HepG2 (cell line): ENCODE data around the gene NEDD8. TPM values are rescaled to one million over a fixed set of nuclear protein-coding genes. Genes with fewer than 3 reads are reported as not detected.

Experiments used
- ETV6 ChIP-seq: sonication (generic); formaldehyde crosslinking; conservative IDR thresholded peaks from 2 replicates; pipeline ENCODE4 v1.4.0; 2020; ENCODE audit warnings: missing genetic modification reagents
- HIVEP1 ChIP-seq: sonication (generic); formaldehyde crosslinking; IDR thresholded peaks from 2 replicates; pipeline ENCODE4 v1.4.0; 2020; ENCODE audit warnings: mild to moderate bottlenecking, missing genetic modification reagents
- IRX3 ChIP-seq: sonication (generic); formaldehyde crosslinking; IDR thresholded peaks from 2 replicates; pipeline ENCODE4 v1.8.1; 2023; ENCODE audit warnings: mild to moderate bottlenecking, low read depth, missing genetic modification reagents, borderline replicate concordance
- KDM5B ChIP-seq: sonication (generic); formaldehyde crosslinking; IDR thresholded peaks from 2 replicates; pipeline ENCODE4 v1.4.0; 2020; ENCODE audit warnings: missing genetic modification reagents, mild to moderate bottlenecking, borderline replicate concordance
- POLR2AphosphoS5 ChIP-seq: IDR thresholded peaks from 2 replicates; pipeline ENCODE4 v1.6.1; 2012; ENCODE audit warnings: low read depth, low read length
- RBFOX2 ChIP-seq: fragments of 200-400 bp; formaldehyde crosslinking; IDR thresholded peaks from 2 replicates; pipeline ENCODE4 v1.6.1; 2017; ENCODE audit warnings: low read depth, mild to moderate bottlenecking, low read length
- TAF1 ChIP-seq: sonication (generic); formaldehyde crosslinking; IDR thresholded peaks from 2 replicates; pipeline ENCODE4 v1.4.0; 2020; ENCODE audit warnings: missing genetic modification reagents
- ZMYM2 ChIP-seq: sonication (generic); formaldehyde crosslinking; IDR thresholded peaks from 2 replicates; pipeline ENCODE4 v1.8.0; 2022; ENCODE audit warnings: mild to moderate bottlenecking, missing genetic modification reagents
- ZNF354B ChIP-seq: sonication (generic); formaldehyde crosslinking; IDR thresholded peaks from 2 replicates; pipeline ENCODE4 v1.8.0; 2022; ENCODE audit warnings: mild to moderate bottlenecking, missing genetic modification reagents
- ZNF407 ChIP-seq: sonication (generic); formaldehyde crosslinking; IDR thresholded peaks from one replicate; pipeline ENCODE4 v1.5.1; 2020; ENCODE audit warnings: mild to moderate bottlenecking, missing genetic modification reagents; ENCODE audit errors: not compliant biosample characterization
- ZNF496 ChIP-seq: sonication (generic); formaldehyde crosslinking; IDR thresholded peaks from 2 replicates; pipeline ENCODE4 v1.8.1; 2023; ENCODE audit warnings: mild to moderate bottlenecking, moderate library complexity, missing genetic modification reagents; ENCODE audit not compliant: insufficient replicate concordance
- ZNF605 ChIP-seq: sonication (generic); formaldehyde crosslinking; IDR thresholded peaks from 2 replicates; pipeline ENCODE4 v1.8.0; 2022; ENCODE audit warnings: mild to moderate bottlenecking, missing genetic modification reagents
- ZNF737 ChIP-seq: sonication (generic); formaldehyde crosslinking; IDR thresholded peaks from 2 replicates; pipeline ENCODE4 v1.5.0; 2020; ENCODE audit warnings: missing genetic modification reagents, mild to moderate bottlenecking, borderline replicate concordance
- polyA plus RNA-seq, 8 experiments: library from polyadenylated mRNA; depleted of rRNA in 3 of 8; stranded (reverse) in 7 of 8; unstranded in 1 of 8; fragments of >200 nt; fragmentation: Illumina TruSeq in 4 of 8; extraction: Trizol in 4 of 8; gene quantifications; 2 replicates each; pipeline versions ENCODE4 v1.2.1 to v1.2.3, GENCODE V29; 2011 to 2016; ENCODE audit warnings: low read depth in 4 of 8, missing spikeins in 1 of 8, mixed read lengths in 1 of 8; ENCODE audit not compliant: insufficient read depth in 1 of 8
- total RNA-seq, 5 experiments: library from RNA; depleted of rRNA; stranded (reverse); fragments of >200 nt; fragmentation: Illumina TruSeq; extraction: Trizol; gene quantifications; 2 replicates each; pipeline ENCODE4 v1.2.3, GENCODE V29; 2016; ENCODE audit warnings: low read depth in 1 of 5
- TF ChIP-seq, protein P1 (sequence below): sonication (generic); formaldehyde crosslinking; IDR thresholded peaks from 2 replicates; pipeline ENCODE4 v1.5.0; 2020; ENCODE audit warnings: mild to moderate bottlenecking, missing genetic modification reagents, borderline replicate concordance

NEDD8 gene
- total and polyA plus RNA-seq, 2 of the 13 experiments (the other 11 are each of a cell fraction or from before 2014, with no cell fraction given) = 535 to 713 TPM

DNA sequence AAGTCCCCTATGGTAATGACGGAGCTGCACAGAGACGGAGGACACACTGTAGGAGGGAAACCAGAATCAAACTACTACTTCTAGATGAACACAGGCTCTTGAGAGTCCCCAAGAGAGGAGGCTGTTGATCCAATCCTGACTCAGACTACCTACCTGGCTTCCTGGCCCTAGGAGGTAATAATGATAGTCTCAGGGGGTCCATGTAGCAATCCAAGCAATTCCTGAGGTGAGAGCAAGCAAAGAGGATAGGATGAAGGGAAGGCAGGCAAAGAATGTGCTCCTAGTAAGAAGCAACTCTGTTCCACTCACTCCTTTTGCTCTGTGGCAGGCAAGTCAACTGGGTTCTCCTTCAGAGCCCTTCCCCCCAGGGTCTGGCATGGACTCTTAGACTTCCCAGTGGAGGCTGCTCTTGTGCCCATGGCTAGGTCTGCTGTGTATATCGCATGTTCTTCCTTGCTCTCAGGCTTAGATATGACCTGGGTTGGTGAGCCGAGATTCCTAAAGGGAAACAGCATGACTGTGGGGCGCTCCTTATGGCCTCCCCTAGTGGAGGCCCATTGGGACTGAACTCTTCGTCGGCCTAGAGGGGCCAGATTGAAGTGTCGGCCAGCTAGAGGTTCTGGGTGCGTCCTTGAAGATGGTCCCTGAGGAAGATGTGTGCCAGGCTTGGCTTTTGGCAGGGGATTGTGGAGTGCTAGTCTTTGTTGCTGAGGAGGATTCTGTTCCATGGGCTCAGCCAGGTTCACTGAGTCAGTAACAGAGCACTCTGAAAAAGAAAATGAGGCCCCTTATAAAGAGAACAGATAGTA is 8.1 kb upstream of the NEDD8 start (continued):
- TF ChIP-seq ZNF407 (no peak), RBFOX2 (peak; percentile 40; the same call in 1 of the 2 replicates), TAF1 (CRISPR knock-in tag) (0 out of 2 replicates have a peak, but pooled peaks have one; percentile 13), ETV6 (CRISPR knock-in tag) (peak; percentile 51; the same call in 1 of the 2 replicates), POLR2AphosphoS5 (peak; percentile 37; the same call in 1 of the 2 replicates), ZMYM2 (no peak), HIVEP1 (CRISPR knock-in tag) (peak; percentile 7; the same call in 1 of the 2 replicates), IRX3 (0 out of 2 replicates have a peak, but pooled peaks have one; percentile 37), KDM5B (CRISPR knock-in tag) (0 out of 2 replicates have a peak, but pooled peaks have one; percentile 54), ZNF737 (peak; percentile 67; the same call in 1 of the 2 replicates), ZNF496 (CRISPR knock-in tag) (no peak), ZNF354B (0 out of 2 replicates have a peak, but pooled peaks have one; percentile 57), ZNF605 (CRISPR knock-in tag) (peak; percentile 47; the same call in 1 of the 2 replicates)
- TF ChIP-seq, protein P1, sequence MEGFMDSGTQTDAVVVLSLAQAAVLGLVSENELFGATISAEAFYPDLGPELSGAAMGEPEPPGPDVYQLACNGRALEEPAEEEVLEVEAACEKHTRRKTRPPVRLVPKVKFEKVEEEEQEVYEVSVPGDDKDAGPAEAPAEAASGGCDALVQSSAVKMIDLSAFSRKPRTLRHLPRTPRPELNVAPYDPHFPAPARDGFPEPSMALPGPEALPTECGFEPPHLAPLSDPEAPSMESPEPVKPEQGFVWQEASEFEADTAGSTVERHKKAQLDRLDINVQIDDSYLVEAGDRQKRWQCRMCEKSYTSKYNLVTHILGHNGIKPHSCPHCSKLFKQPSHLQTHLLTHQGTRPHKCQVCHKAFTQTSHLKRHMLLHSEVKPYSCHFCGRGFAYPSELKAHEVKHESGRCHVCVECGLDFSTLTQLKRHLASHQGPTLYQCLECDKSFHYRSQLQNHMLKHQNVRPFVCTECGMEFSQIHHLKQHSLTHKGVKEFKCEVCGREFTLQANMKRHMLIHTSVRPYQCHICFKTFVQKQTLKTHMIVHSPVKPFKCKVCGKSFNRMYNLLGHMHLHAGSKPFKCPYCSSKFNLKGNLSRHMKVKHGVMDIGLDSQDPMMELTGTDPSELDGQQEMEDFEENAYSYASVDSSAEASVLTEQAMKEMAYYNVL = 0 out of 2 replicates have a peak, but pooled peaks have one; percentile 47
